H1 (cell line): ENCODE data around the gene HS3ST5. TPM values are rescaled to one million over a fixed set of nuclear protein-coding genes. Genes with fewer than 3 reads are reported as not detected.

Experiments used
- GABPA ChIP-seq: IDR thresholded peaks from 2 replicates; pipeline ENCODE4 v1.6.1; 2011; ENCODE audit warnings: mild to moderate bottlenecking, low read length, moderate library complexity, borderline replicate concordance; ENCODE audit not compliant: insufficient read depth
- JUND ChIP-seq: IDR thresholded peaks from 2 replicates; pipeline ENCODE4 v1.6.1; 2011; ENCODE audit warnings: mild to moderate bottlenecking, improper control_type of control experiment, low read length
- SAP30 ChIP-seq: fragments of 300-600 bp; sonication (generic); IDR thresholded peaks from 2 replicates; pipeline ENCODE4 v1.7.1; 2012; ENCODE audit warnings: low read length, moderate library complexity, mild to moderate bottlenecking, inconsistent platforms; ENCODE audit not compliant: insufficient read depth, insufficient replicate concordance
- polyA plus RNA-seq, 7 experiments: library from polyadenylated mRNA; depleted of rRNA in 3 of 7; stranded (reverse) in 5 of 7; unstranded in 2 of 7; fragments of >200 nt in 5 of 7; fragments of 200-250 nt in 2 of 7; gene quantifications; 1 replicate in 5 of 7; 2 replicates in 1 of 7; 4 replicates in 1 of 7; pipeline versions ENCODE4 v1.2.1 to v1.2.3, GENCODE V29; 2011 to 2013; ENCODE audit warnings: missing spikeins in 2 of 7, mixed read lengths in 2 of 7
- total RNA-seq: library from RNA; stranded (reverse); fragmentation: NEBNext Ultra II Directional; extraction: Animal tissue kit (Norgen Biotek cat#: 25700); gene quantifications from 2 replicates; pipeline ENCODE4 v1.2.1, GENCODE V29; 2021
- TF ChIP-seq, protein P1 (sequence below): IDR thresholded peaks from 2 replicates; pipeline ENCODE4 v1.6.1; 2012; ENCODE audit warnings: inconsistent platforms

Gene HS3ST5
- total and polyA plus RNA-seq, 2 of the 8 experiments (the other 6 are each of a cell fraction or from before 2014, with no cell fraction given) = 1.2 to 9.9 TPM

- TF ChIP-seq, protein P1, sequence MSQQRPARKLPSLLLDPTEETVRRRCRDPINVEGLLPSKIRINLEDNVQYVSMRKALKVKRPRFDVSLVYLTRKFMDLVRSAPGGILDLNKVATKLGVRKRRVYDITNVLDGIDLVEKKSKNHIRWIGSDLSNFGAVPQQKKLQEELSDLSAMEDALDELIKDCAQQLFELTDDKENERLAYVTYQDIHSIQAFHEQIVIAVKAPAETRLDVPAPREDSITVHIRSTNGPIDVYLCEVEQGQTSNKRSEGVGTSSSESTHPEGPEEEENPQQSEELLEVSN = no peak
- TF ChIP-seq GABPA (no peak), SAP30 (no peak), JUND (no peak)
Measured at GRCh38 chr6:114176726-114177125, 166.1 kb downstream of the HS3ST5 start (continued).
